IMR-90 (cell line): Measurements from ENCODE around the gene DLX3.

Source experiments
- BHLHE40 ChIP-seq: fragments of 150-350 bp; IDR thresholded peaks from 2 replicates; pipeline ENCODE4 v1.6.1; 2016; ENCODE audit warnings: mild to moderate bottlenecking, low read depth, low read length
- CEBPB ChIP-seq: IDR thresholded peaks from 2 replicates; pipeline ENCODE4 v1.6.1; 2012; ENCODE audit warnings: low read depth, low read length, improper control_type of control experiment
- CHD1 ChIP-seq: IDR thresholded peaks from 2 replicates; pipeline ENCODE4 v1.6.1; 2012; ENCODE audit warnings: low read depth, low read length, improper control_type of control experiment
- CTCF ChIP-seq: conservative IDR thresholded peaks from 2 replicates; pipeline ENCODE4 v1.5.1; 2012; ENCODE audit warnings: mild to moderate bottlenecking, low read depth, low read length, improper control_type of control experiment
- FOS ChIP-seq: fragments of 150-350 bp; IDR thresholded peaks from 2 replicates; pipeline ENCODE4 v1.6.1; 2016; ENCODE audit warnings: low read depth, low read length
- MAFK ChIP-seq: IDR thresholded peaks from 2 replicates; pipeline ENCODE4 v1.6.1; 2012; ENCODE audit warnings: low read depth, low read length, improper control_type of control experiment
- MAZ ChIP-seq: IDR thresholded peaks from 2 replicates; pipeline ENCODE4 v1.6.1; 2012; ENCODE audit warnings: low read depth, mild to moderate bottlenecking, low read length, improper control_type of control experiment, moderate library complexity, borderline replicate concordance
- POLR2A ChIP-seq: IDR thresholded peaks from 2 replicates; pipeline ENCODE4 v1.6.1; 2012; ENCODE audit warnings: mild to moderate bottlenecking, low read depth, low read length
- RAD21 ChIP-seq: IDR thresholded peaks from 2 replicates; pipeline ENCODE4 v1.6.1; 2012; ENCODE audit warnings: low read length, improper control_type of control experiment
- RFX5 ChIP-seq: IDR thresholded peaks from 2 replicates; pipeline ENCODE4 v1.8.0; 2012; ENCODE audit warnings: low read depth, mild to moderate bottlenecking, low read length, moderate library complexity
- SMC3 ChIP-seq: fragments of 150-350 bp; IDR thresholded peaks from 2 replicates; pipeline ENCODE4 v1.6.1; 2016; ENCODE audit warnings: low read depth, mild to moderate bottlenecking, antibody characterized with exemption, low read length, moderate library complexity
- USF2 ChIP-seq: fragments of 150-350 bp; IDR thresholded peaks from 2 replicates; pipeline ENCODE4 v1.6.1; 2017; ENCODE audit warnings: mild to moderate bottlenecking, antibody characterized with exemption, low read length, low read depth

- TF ChIP-seq CTCF (no peak), POLR2A (no peak), CHD1 (no peak), RAD21 (no peak), MAFK (no peak), USF2 (no peak), SMC3 (no peak), RFX5 (no peak), FOS (no peak), BHLHE40 (no peak), CEBPB (no peak), MAZ (no peak)
Measured at GRCh38 chr17:49976828-49977202, 18.2 kb downstream of the DLX3 start.
